Body of pancreas (tissue), 4 donors: ENCODE data around the gene RPUSD1.

ENCODE experiments used
- POLR2A ChIP-seq, 3 donors: fragments of 450-650 bp; IDR thresholded peaks; one replicate each; pipeline ENCODE4 v1.6.1; 2016; ENCODE audit warnings: antibody characterized with exemption in 3 of 3, mild to moderate bottlenecking in 2 of 3
- TF ChIP-seq, protein P1 (sequence below), 7 experiments: fragments of 450-650 bp in 4 of 7; fragments of 200-600 bp in 3 of 7; sonication (generic) in 3 of 7; IDR thresholded peaks; one replicate each; pipeline ENCODE4 v1.5.1; 2016 to 2019; ENCODE audit warnings: antibody characterized with exemption in 7 of 7

GRCh38 chr16:824601-825000 lies 36.4 kb upstream of the RPUSD1 start:
- TF ChIP-seq, protein P1, sequence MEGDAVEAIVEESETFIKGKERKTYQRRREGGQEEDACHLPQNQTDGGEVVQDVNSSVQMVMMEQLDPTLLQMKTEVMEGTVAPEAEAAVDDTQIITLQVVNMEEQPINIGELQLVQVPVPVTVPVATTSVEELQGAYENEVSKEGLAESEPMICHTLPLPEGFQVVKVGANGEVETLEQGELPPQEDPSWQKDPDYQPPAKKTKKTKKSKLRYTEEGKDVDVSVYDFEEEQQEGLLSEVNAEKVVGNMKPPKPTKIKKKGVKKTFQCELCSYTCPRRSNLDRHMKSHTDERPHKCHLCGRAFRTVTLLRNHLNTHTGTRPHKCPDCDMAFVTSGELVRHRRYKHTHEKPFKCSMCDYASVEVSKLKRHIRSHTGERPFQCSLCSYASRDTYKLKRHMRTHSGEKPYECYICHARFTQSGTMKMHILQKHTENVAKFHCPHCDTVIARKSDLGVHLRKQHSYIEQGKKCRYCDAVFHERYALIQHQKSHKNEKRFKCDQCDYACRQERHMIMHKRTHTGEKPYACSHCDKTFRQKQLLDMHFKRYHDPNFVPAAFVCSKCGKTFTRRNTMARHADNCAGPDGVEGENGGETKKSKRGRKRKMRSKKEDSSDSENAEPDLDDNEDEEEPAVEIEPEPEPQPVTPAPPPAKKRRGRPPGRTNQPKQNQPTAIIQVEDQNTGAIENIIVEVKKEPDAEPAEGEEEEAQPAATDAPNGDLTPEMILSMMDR (IDR thresholded peaks at IDR 0.05), result no peak
- no peak for TF ChIP-seq POLR2A (IDR thresholded peaks at IDR 0.05)
